GM18511 (cell line): ENCODE data around the gene THSD4.

Experiments
- ATAC-seq: cut with Tn5 transposase; IDR thresholded peaks from one replicate; pipeline ENCODE4 v1.9.1; 2021; ENCODE audit warnings: mild to moderate bottlenecking, moderate library complexity; ENCODE audit not compliant: unreplicated experiment

Gene THSD4

DNA sequence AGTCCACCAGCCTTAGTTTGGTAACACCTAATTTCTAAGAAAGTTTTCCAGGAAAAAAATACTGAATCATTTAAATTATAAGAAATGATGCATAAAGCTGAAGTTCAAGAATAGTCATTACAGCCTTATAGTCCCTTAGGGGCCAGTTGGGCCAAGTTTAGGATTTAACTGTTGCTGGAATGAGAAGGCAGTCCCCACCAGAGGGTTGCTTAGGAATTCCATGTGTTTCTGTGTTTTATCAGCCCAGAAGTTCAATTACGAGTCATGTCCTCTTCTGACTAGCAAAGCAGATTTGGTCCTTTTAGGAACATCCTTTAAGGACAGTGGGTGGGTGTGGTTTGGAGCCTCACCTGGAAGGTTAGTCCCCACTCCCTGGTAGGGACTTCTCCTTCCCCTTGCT, 638.1 kb downstream of the THSD4 start:
- no peak for ATAC-seq

DNA sequence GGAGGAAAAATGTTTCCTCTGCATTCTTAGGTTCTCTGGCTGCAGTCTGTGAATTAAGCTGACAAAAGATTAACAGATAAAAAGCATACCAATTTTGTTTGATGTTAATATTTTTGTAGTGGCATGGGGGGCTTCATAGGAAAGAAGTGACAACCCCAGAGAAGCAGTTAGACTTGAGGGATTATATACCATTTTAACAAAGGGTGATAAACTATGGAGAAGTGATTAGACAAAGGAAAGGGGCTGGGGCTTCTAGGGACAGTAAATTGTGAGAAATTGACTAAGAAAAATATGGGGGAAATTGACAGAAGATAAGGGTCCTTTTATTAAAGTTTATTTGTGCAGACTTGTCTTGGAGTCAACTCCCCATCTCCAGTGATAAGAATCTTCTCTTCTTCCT, 639.4 kb downstream of the THSD4 start:
- no peak for ATAC-seq

DNA sequence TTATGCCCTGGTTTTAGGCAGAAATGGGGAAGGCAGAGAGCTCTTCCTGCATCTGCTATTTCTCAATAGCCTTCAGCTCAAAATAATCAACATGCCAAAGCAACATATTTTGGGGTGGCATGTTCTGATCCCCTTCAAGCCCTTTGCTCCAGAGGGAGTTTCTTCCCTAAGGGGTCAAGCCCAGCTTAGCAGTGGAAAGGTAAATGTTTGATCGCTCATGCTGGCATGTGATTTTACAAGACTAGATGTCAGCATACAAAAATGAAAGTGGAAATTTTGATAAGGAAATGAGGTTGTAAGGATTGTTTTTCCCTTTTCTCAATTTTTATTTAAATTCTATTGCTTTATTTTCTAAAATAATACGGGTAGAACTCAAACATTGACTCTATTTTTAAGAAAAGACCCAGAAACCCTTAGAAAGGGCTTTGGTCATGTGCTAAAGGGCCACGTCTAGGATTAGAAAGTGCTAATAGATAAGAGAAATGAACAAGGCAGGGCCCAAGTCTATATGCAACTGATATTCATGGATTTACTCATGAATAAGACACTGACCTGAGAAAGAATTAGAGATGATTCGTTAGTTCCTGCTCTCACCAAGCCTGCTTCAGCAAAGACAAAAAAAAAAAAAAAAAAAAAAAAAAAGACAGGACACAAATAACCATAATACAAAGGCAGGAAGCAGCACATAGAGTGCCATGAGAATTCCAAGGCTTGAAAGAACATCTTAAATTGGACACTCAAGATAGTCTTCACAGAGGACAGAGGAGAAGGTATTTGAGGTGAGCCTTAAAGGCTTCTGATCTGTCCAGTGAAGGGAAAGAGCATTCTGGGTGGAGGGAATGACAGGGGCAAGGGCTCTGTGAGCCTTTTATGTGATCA, 640.1 kb downstream of the THSD4 start:
- ATAC-seq, result no peak

DNA sequence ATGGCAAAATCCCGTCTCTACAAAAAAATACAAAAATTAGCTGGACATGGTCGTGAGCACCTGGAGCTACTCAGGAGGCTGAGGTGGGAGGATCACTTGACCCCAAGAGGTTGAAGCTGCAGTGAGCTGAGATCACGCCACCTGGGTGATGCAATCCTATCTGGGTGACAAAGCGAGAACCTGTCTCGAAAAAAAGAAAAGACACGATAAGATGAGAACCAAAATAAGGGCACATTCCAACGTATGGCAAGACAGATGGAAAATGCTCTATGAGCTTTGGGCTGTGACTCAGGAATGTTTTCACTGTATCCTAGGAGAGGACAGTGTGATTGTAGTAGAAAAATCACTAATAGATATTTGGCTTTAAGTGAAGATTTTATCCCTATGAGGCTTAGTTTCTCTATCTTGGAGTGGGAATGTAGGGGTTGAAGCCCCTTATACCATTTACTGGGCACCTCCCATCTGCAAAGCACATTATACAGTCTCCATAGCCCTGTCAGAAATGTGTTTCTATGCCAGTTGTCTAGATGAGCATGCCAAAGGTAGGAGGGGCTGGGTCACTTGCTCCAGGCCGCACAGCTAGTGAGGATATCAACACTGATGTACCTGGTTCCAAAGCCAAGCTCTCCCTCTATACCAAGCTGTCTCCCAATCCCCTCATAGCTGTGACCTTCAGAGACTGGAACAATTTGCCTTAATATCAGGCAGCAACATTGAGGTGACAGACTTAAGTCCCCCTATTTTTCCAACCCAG, 641.5 kb downstream of the THSD4 start:
- no peak for ATAC-seq

DNA sequence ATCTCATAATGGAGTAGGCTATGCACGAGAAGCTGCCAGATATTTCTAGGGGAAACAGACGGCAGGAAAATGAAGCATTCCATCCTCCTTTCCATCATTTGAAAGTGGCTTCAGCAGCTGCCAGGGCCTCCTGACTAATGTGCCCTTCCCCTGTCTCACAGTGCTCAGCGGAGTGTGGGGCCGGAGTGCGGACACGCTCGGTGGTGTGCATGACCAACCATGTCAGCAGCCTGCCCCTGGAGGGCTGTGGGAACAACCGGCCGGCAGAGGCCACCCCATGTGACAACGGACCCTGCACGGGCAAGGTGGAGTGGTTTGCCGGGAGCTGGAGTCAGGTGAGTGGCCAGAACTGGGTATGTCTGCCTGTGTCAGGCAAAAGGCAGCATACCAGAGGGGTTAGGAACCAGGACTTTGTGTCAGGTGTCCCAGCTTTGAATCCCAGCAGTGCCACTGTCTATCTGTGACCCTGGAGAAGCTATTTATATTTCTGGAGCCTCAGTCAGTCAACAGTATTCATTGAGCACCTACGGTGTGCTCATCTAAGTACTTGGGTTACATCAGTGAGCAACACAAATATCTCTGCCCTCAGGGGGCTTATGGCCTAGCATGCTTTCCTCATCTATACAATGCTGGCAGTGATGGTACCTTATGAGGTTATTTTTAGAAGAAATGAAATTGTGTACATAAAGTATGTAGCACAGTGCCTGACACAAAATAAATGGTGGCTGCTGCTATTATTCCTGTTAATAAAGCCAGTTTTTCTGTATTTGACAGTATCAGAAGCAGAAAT, 642.7 kb downstream of the THSD4 start:
- no peak for ATAC-seq

DNA sequence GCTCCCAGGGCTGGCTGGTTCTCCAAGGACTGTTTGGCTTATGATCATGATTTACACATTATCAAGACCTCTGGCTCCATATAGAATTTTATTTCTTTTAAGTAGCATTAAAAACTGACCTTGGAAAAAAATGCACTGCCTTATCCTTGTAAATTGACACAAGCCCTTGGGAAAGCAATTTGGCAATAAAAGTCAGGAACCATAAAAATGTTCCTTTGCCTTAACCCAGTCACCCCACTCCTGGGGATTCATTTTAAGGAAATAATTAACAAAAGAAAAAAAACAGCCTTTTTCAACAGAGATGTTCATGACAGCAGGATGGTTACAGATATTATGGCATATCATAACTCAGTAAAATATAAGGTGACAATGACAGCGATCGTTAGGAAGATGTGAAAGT, 643.4 kb downstream of the THSD4 start:
- ATAC-seq, result no peak

DNA sequence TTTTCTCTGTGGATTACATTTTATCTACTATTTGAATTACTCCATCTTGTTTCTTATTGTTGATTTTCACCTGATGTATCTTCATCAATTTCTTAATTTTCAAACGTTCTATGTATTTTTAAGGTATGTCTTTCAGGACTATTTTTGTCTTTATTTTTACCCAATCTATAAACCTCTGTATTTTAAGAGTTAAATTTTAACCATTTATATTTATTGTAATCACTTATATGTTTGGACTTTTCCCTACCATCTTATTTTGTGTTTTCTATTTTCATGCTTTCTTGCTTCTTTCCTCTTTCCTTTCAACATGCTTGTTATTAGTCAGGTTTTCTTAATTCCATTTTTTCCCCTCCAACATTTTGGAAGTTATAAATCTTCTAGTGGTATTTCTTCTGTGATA, 645.6 kb downstream of the THSD4 start:
- ATAC-seq, result no peak

DNA sequence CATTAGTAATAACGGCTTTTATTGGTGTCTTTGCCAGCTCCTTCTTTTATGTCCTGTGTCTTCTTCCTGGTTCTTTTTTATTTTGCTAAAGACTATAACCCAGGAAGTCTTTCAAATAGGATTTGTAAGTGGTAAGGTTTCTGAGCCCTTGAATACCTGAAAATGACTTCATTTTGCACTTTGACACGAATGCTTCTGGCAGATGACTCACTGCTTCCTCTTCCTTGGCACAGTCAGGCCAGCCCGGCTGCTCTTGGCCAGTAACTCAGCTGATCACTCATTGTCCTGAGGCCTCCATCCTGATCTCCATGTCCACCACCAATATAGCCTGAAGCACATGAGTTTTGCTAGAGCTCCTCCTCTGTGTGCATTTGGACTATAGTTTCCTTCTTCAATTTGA, 646.4 kb downstream of the THSD4 start:
- no peak for ATAC-seq

DNA sequence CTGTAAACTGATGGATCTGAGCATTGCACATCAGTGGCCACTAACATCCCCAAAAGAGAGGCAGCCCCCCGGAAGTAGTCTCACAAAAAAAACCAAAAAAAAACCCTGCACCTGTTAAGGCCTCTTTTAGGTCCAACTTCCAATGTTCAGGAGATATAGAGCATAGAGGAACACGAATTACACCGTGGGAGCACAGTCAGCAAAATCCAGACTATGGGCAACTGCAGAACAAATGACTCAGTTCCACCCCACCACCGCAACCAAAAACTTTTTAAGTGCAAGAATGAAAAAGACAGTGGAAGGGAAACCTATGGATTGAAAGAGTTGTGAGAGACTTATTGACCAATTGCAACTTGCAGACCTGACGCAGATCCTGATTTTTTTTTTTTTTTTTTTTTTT, 652.9 kb downstream of the THSD4 start:
- ATAC-seq, result no peak

DNA sequence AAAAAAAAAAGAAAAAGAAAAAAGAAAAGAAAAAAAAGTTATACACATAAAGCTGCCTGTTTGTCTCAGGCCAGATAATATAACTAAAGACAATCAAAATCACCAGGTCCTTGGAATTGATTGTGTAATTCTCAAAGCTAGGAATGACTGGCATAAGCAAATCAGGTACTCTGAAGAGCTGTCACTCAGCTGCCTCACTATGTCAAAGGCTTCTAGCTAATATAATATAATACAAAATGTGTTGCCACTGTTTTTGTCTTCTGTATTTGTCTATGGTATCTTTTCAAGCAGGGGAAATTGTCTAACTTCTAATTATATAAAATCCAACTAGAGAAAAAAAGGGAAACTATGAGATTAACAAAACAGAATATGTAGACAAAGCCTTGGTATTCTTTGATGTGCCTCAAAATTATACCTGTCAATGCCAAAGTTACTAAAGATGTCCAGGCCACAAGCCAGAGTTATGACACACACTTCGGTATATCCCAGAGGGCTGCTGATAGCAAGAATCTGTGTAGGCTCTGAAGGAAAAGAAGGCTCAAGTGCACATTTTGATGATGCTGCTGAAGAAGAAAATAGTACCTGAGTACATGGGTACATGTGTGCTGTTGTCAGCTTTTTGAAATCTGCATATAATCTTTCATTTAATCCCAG, 658.1 kb downstream of the THSD4 start:
- ATAC-seq, result no peak

DNA sequence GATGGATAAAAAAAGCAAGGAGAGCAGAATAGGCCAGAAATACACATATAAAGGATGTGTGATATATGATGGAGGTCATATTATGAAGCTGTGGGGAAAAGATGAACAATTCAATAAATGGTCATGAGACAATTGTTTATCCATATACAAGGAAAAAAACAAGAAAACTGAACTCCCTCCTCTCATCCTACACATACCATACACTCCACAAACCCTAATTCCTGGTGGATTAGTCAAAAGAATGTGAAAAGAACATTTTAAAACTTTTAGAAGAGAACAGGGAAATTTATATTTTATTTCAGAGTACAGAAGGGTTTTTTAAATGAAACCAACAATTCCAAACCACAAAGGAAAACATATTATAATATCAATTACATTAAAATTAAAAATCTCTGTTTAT, 660.6 kb downstream of the THSD4 start:
- ATAC-seq, result no peak

DNA sequence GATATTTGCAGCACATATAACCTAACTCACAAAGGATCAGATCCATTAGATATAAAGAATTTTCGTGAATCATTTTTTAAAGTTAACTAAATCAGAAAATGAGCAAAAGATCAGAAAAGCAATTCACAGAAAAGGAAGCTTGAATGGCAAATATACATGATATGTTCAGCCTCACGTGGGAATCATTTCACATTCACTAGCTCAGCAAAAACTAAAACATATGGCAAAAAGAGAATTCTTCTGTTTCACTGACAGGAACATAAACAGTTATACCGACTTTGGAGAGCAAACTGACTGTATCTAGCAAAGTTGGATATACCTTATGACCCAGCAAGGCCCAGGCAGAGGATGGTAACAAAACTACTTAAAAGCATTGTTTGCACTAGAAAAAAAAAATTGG, 661.0 kb downstream of the THSD4 start:
- no peak for ATAC-seq

DNA sequence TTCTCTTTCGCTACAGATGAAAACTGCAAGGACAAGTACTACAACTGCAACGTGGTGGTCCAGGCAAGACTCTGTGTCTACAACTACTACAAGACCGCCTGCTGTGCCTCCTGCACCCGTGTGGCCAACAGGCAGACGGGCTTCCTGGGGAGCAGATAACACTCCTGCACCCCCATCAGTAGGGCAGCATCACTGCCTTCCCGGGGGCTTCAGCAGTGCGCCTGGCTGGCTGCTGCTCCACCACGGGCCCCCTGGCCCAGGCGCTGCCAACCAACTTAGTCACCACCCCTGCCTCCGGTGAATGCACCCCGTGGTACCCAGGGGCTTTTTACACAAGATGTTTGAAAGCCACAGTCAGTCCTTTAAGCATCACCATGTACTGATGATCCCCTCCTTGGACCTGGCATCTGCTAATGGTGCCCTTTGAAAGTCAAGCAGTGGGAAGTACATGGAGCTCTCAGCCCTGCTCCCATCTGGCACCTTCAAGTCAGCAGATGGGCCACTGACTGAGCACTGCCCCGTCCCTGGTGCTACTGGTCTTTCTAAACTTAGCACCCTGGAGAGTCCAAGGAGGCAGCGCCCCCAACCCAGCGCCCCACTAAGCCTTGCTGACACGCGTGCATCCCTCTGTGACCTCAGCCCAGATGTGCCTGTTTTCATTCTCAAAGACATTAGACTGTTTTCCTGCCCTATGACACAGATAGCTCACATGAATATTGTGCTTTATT, 662.1 kb downstream of the THSD4 start:
- no peak for ATAC-seq

DNA sequence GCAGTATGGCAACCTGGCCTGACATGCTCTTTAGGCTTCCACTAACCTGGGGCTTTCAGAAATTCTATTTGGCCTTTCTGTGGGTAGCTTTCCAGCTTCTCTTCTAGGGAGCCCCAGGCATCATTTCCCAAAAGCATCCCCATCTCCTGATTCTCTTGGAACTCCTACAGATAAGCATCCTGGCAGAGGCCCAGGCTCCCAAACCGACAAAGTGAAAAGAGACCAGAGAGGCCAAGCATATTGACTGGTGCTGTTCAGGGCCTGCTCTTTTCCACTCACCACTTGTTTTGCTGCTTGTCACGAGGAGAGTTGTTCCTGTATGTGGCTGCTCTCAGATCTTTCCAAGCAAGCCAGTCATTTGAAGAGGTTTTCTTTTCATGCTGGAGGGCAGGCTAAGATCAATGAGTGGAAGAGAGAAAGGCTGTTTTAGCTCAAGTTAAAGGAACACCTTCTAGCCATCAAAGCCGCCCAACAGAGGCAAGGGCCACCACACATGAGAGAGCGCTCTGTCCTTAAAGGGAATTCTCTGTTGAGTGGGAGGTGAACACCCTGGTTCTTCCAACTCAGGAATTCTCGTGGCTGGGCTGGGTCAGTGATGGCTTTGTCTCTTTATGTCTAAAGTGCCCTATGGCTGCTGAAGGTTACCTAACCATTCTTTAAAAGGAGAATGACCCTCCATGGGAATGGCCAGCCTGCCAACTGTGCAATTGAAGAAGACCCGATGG, 664.0 kb downstream of the THSD4 start:
- no peak for ATAC-seq

DNA sequence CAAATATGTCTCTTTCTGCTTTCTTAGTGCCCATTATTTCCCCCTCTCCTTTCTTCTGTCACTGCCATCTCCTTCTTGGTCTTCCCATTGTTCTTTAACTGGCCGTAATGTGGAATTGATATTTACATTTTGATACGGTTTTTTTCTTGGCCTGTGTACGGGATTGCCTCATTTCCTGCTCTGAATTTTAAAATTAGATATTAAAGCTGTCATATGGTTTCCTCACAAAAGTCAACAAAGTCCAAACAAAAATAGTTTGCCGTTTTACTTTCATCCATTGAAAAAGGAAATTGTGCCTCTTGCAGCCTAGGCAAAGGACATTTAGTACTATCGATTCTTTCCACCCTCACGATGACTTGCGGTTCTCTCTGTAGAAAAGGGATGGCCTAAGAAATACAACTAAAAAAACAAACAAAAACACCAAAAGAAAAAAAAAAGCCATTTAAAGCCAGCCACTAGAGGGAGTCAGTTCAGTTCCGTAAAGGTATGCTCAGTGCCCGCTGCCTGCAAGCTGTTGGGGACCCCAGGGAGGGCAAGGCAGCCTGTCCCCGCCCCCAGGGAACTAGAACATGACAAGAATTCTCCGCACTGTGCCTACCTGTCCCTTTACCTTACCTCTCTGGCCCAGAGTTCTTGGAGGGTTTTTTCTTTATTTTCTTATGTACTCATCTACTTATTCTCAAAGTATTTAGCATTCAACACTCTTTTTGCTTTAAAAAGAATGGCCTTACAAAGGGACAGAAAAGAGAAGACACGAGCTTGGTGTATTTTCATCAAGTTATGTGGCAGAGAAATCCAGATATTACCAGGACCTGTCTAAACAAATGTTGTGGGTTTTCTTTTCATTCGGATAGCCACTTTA, 665.1 kb downstream of the THSD4 start:
- ATAC-seq, result peak; percentile 59

DNA sequence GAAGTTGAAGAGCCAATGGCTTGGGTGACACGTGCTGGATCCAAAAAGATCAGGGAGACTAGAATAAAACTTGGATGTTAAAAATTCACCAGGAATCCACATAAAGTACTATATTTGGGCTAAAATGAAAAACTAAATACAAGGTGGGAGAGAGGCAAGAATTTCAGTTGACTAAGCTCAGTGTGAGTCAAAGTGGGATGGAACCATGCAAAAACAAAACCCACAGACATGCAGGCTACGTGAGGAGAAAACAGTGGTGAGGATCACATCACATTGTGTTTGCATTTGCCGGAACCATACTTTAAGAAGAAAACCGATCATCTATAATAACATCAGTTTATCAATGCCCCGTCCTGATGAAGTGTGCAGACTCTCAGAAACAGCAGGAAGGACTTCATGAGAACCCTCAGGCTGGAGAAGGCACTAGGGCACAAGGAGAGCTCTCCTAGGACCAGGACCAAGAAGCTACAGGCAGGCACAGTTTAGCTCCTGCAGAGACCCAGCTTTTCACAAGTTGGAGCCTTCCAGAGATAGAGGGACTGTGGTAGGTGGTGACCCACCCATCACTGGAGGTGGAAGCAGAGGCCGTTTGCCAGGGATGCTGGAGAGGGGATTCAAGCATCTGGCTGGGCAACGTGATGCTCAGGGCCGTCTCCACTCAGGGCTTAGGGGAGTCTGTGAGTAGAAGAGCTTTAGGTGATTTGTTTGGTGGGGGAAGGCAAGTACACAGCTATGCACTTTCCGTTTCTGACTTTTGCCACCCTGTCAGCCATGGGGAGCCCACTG, 666.1 kb downstream of the THSD4 start:
- no peak for ATAC-seq

DNA sequence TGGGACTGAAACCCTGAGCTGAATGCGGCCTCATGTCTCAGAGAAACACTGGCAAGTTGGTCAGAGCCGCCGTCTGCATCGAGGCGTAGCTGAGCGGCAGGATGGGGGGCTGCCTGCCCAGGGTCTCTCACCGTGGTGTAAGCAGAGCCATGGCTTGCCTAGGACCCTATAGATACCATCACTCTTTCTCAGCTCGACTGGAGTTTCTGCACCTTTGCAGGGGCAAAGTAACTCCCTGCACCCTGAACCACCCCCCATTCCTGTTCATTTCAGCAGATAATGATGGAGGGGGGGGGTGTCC, 666.6 kb downstream of the THSD4 start:
- ATAC-seq, result no peak
